Suppressor macrophage treated with lipopolysaccharide for 1 hour (primary cell): Measurements from ENCODE around the gene ADO.

Experiments used
- DNase-seq, 3 donors: peaks; one replicate each; pipeline ENCODE4 v3.0.0-alpha.2; 2020 to 2022

ADO gene

GRCh38 chr10:62818426-62819011 lies 14.0 kb downstream of the ADO start:
- DNase-seq: peak; percentile 69 to 88 (median 78)

DNA sequence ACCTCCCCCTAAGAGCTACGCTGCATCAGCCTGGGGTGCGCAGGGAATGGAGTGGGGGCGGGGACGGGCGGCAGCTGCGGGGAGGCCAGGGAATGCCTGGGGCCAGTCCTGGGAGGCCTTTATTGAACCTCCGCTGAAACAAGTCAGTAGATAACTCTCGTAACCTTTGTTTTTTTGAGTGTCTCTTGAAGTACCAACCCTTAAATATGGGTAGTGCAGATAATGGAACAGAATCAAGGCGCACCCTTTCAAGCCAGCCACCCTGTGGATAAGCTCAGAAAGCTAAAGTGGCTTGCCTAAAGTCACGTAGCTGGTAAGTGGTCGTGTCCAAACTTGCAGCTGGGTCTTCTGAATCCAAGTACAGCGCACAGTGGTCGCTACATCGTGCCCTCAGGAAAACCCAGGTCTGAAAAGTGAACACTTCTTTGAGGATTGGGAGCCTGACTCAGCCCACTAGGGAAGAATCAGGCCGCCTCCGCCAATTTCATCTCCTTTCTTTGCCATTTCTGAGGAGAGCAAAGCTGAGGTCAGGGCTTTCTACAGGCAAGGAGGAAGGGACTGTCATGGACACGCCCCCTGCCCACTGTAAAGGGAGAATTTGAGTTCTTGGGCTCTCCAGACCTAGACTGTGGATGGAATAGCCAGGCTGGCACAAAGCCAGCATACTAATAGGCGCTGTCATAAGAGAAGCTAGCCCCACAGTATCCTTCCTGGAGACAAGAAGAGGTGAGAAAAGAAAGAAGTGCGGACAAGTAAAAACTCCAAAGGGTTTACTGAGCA lies 14.8 kb downstream of the ADO start:
- DNase-seq: peak; percentile 71 to 84 (median 74)

DNA sequence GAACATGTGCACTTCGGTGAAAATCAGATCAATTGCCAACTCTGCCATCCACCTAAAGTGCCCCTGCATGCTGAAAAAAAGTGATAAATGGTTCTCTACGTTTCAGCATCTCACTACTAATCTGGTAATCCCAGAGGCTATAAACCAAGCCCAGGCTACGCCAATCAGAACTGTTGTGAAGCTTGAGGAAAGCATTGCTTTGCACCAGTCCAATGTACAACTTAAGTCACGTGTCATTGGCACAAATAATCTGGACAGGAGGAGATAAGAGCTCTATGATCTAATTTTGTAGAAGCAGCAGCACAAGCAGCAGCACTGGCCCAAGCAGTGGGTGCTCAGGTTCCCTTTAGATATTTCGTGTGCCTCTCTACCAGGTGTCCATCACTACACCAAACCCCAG lies 16.1 kb downstream of the ADO start:
- DNase-seq: no peak

DNA sequence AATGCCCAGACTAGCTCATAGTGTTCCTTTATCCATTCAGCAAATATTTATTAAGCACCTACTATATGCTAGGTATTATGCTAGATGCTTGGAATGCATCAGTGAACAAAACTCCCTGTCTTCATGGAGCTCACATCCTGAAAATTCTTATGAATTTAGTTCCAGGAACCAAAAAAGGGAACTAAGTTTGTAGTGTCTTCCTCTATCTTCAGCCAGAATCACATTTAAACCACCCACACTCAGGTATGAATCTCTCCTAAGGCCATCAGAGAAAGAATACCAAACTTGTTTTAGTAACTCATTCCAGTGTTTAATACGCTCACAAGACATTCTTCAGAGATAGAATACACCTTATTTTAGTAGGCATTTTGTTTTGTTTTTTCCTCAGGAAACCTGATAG lies 21.8 kb downstream of the ADO start:
- DNase-seq: peak in 2 of 3 donors; percentile 45 to 59

- DNase-seq: no peak
Measured at GRCh38 chr10:62829622-62830021, 25.1 kb downstream of the ADO start.

DNA sequence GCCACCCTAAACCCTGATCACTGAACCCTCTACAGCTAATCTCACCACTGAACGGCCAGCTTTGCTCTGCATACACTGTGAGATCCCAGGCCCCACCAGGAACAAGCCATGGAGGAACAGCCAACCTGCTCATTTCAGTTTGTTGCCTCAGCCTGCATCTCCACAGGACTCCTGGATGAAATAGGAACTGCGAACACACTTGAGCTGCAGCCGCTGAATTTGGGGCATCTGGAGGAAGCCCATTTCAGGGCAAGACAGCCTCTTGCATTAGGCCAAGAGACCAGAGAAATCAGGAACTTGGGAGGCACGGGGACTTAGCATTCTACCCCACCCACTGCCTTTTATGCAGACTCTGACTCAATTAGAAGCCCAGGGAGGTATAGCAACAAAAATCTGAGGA lies 26.2 kb downstream of the ADO start:
- DNase-seq: peak; percentile 70 to 78 (median 70)

GRCh38 chr10:62831346-62831745 lies 26.8 kb downstream of the ADO start:
- DNase-seq: peak; percentile 29 to 59 (median 53)

DNA sequence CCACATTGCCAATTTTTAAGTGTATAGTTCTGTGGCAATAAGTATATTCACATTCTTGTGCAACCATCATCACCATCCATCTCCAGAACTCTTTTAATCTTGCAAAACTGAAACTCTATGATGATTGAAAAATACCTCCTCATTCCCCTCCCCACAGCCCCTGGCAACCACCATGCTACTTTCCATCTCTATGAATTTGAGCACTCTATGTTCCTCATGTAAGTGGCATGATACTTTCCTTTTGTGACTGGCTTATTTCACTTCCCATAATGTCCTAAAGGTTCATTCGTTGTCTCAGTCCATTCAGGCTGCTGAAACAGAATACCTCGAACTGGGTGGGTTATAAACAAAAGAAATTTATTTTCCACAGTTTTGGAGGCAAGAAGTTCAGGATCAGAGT lies 35.1 kb downstream of the ADO start:
- DNase-seq: peak; percentile 36 to 58 (median 48)

- no peak for DNase-seq
Measured at GRCh38 chr10:62842983-62843382, 38.5 kb downstream of the ADO start.

DNA sequence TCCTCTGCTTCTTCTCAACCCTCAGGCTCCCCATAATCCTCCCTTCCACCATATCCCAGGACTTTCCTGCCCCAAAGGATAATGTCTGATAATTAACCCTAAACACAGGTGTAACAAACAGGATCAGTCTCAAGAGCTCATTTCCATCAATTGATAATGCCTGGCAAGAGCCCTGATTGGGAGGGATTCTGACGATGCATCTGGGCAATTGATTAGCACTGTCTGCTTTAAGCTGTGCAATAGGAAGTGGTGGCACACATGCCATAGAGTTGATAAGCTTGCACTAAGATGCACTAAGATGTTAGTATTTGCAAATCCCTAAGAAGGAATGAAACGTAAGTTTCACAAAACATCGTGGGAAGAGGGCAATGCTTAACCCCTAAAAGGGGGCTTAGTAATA lies 39.1 kb downstream of the ADO start:
- no peak for DNase-seq

DNA sequence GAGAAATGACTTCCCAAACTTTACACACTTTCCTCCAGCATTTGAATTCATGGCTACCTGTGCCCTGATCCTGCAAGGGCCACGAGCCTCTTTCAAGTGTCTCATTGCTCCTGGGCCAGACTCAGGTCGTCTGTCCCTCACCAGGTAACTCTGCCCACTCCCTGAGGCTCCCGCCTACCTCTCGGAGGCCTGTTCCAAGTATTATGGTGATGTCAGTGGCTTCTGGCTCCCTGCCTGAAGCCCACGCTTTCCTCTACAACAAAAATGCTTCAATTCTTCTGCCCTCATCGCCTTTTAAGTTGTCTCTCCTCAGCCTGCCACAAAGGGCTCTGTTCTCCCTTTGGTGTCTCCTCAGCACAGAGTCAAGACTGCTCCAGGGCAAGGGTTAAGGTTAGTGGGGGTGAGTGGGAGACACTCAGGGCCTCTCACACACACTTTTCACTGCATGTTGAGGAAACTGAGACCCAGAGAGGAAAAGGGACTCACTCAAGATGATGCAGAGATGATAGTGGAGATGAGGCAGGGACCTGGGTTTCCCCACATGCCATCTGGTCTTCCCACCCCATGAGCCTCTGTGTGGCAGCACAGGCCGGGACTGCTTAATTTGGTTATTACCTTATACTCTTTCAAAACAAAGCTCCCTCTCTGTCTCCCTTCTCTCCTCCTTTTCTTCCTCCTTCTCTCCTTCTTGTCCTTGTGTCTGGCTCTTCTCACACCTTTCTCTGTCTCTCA lies 39.9 kb downstream of the ADO start:
- no peak for DNase-seq

- no peak for DNase-seq
Measured at GRCh38 chr10:62847433-62847832, 42.9 kb downstream of the ADO start.

GRCh38 chr10:62850646-62851045 lies 46.1 kb downstream of the ADO start:
- peak; percentile 52 to 79 (median 75) for DNase-seq

DNA sequence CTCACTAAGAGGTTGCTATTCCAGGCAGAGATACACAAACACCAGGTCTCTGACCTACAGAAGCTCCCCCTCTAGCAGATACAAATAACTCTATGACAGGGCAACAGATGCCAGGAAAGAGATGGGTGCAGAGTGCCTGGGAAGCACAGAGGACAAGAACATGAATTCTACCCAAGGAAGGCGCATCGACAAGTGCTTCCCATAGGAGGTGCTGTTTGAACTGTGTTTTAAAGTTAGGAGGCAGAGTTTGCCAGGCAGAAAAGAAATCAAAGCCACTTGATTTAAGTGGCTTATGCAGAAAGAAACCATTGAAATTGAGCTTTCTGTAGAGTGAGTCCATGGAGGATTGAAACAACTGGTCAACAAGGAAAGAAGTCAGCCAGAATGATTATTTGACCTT lies 46.9 kb downstream of the ADO start:
- DNase-seq: peak; percentile 18 to 52 (median 29)

- DNase-seq: peak in 1 of 3 donors; percentile 10
Measured at GRCh38 chr10:62852961-62853702, 48.6 kb downstream of the ADO start.

DNA sequence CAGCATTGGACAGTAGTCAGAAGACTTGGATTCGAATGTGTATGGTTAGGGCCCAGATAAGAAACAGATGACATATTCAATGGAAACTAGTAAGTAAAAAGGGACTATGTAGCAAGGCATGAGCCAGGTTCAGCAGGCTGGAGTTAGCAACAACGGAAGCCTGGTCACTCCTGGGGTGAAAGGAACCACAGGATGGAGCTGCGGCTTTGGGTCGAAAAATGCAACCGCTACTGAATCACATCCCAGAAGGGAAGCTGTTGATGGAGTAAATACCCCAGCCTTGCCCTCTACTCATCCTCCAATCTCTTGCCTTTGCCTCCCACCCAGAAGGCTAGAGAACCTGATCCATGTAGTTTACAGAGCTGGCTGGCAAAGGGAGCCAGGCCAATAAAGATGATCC lies 49.2 kb downstream of the ADO start:
- peak; percentile 31 to 76 (median 62) for DNase-seq

DNA sequence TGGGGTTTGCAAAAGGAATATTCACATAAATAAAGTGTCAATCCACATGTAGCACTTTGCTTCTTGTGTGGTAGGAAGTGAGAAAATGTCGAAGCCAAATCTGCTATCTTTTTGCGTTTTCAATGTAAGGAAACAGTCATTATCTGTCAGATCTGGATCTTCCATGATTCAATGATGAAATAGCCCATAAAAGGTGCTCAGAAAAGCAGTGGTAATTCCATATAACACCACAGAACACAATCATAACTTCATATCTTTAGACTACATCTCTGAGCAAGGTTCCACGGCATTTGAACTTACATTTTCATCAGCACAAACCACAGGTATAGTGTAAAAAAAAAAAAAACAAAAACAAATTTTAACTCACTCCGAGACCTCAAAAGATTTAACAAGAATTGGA lies 51.5 kb downstream of the ADO start:
- DNase-seq: no peak
